Natural killer cell treated with Interleukin-12 subunit alpha and Interleukin-12 subunit beta and Interleukin-15 and Interleukin-18, amount 100 ng/mL, for 72 hours (primary cell): ENCODE measurements around the gene PRR36. TPM values are rescaled to one million over a fixed set of nuclear protein-coding genes. Genes with fewer than 3 reads are reported as not detected.

Experiments used
- total RNA-seq, 2 donors: library from RNA; stranded (reverse); gene quantifications; one replicate each; pipeline ENCODE4 v1.2.3, GENCODE V29; 2022

PRR36 gene
- total RNA-seq, 2 donors from 2014 or later: not detected

Other genes with a start within 250 kb of the PRR36 start
- gene XAB2, start 244.8 kb downstream of the PRR36 start, total RNA-seq: 10 to 100 TPM; 42.2 to 46.1 TPM
- 10 to 100 TPM; 75.9 to 95.7 TPM for gene PET100, start 244.6 kb downstream of the PRR36 start, total RNA-seq
- gene PCP2, start 240.7 kb downstream of the PRR36 start, total RNA-seq: 1 to 10 TPM; 1.2 to 1.5 TPM
- 100 to 1,000 TPM; 233 to 247 TPM for gene STXBP2, start 237.3 kb downstream of the PRR36 start, total RNA-seq
- gene RETN, start 205.3 kb downstream of the PRR36 start, total RNA-seq: not detected
- gene MCEMP1, start 197.3 kb downstream of the PRR36 start, total RNA-seq: not detected
- 10 to 100 TPM; 57.9 to 75.7 TPM for gene TRAPPC5, start 193.6 kb downstream of the PRR36 start, total RNA-seq
- under 1 TPM in 1 of 2 donors, not detected in 1; 0.78 TPM for gene FCER2, start 172.3 kb downstream of the PRR36 start, total RNA-seq
- gene CLEC4G, start 142.3 kb downstream of the PRR36 start, total RNA-seq: not detected
- not detected for gene CD209, start 126.9 kb downstream of the PRR36 start, total RNA-seq
- gene CLEC4M, start 111.1 kb downstream of the PRR36 start, total RNA-seq: not detected
- 10 to 100 TPM in 1 of 2 donors, 1 to 10 TPM in 1; 7.8 to 11.5 TPM for gene EVI5L, start 44.2 kb downstream of the PRR36 start, total RNA-seq
- not detected for gene LRRC8E, start 14.1 kb upstream of the PRR36 start, total RNA-seq
- 10 to 100 TPM; 45.2 to 47.1 TPM for gene MAP2K7, start 29.5 kb upstream of the PRR36 start, total RNA-seq
- 1 to 10 TPM; 4.7 to 5.6 TPM for gene TGFBR3L, start 40.4 kb upstream of the PRR36 start, total RNA-seq
- gene SNAPC2, start 45.9 kb upstream of the PRR36 start, total RNA-seq: 10 to 100 TPM; 25.4 to 48.6 TPM
- under 1 TPM in 1 of 2 donors, not detected in 1; 0.33 TPM for gene CTXN1, start 51.7 kb upstream of the PRR36 start, total RNA-seq
- gene TIMM44, start 69.3 kb upstream of the PRR36 start, total RNA-seq: 100 to 1,000 TPM in 1 of 2 donors, 10 to 100 TPM in 1; 76.0 to 126 TPM
- gene ELAVL1, start 131.3 kb upstream of the PRR36 start, total RNA-seq: 100 to 1,000 TPM; 124 to 137 TPM
- under 1 TPM in 1 of 2 donors, not detected in 1; 0.71 TPM for gene CCL25, start 178.4 kb upstream of the PRR36 start, total RNA-seq